8988T (cell line): ENCODE measurements around the gene SH3TC1.

Experiments used
- DNase-seq: peaks from one replicate; pipeline ENCODE4 v3.0.0; 2011

SH3TC1 gene

DNA sequence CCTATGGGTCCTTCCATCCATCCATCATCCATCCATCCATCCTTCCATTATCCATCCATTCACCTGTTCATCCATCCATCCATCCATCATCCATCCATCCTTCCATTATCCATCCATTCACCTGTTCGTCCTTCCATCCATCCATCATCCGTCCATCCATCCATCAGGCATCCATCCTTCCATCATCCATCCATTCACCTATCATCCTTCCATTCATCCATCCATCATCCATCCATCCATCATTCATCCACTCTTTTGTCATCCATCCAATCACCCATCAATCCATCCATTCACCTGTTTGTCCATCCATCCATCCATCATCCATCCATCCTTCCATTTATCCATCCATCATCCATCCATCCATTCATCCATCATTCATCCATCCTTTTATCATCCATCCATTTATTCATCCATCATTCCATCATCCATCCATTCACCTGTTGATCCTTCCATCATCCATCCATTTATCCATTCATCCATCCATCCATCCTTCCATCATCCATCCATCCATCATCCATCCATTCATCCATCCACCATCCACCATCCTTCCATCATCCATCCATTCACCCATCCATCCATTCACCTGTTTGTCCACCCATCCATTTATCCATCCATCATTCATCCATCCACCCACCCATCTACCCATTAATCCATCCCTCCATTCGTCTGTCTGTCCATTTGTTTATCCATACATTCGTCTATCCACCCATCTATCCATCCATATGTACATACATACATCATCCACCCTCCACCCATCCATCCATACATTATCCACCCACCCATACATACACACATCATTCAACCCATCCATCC is 34.8 kb downstream of the SH3TC1 start:
- no peak for DNase-seq

- no peak for DNase-seq
Observed at GRCh38 chr4:8234715-8235114, 35.6 kb downstream of the SH3TC1 start.

DNA sequence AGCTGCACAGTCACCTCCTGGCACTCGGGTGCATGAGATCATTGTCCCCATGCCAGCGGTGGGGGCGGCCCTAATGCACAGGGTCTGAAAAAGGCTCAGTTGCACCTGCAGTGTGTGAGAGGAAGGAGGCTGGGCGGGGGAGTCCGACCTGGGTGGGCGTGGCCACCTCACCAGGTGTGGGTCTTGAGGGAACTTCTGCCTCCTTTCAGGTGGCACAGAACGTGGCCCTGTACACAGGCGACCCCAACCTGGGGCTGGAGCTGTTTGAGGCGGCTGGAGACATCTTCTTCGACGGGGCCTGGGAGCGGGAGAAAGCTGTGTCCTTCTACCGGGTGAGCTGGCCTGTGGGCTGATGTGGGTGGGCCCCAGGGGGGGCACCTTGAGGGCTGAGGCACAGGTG is 36.1 kb downstream of the SH3TC1 start:
- DNase-seq: no peak

GRCh38 chr4:8235686-8236085 is 36.6 kb downstream of the SH3TC1 start:
- DNase-seq: no peak

- no peak for DNase-seq
Observed at GRCh38 chr4:8236106-8236919, 37.2 kb downstream of the SH3TC1 start.

- DNase-seq: no peak
Observed at GRCh38 chr4:8236920-8237195, 37.8 kb downstream of the SH3TC1 start.

GRCh38 chr4:8237256-8237989 is 38.3 kb downstream of the SH3TC1 start:
- DNase-seq: no peak

DNA sequence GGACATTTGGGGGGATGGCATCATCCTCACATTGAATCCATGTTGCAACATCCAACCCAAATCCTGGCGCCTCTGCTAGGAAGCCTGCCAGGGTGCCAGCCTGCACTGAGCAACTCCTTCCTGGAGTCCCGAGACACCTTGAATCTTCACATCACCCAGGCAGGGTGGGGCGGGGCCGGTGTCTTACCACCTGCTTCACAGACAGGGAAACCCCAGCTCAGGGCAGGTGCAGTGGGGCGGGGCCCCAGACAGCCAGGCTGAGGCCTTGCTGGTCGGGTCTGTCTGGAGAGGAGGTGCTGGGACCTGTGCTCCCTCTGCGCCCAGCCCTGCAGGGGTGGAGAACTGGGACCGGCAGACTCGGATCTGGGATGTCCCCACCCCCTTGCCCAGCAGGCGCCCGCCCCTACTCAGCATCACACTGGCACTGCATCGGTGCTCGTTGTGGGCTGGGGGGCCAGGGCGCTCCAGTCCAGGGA is 39.0 kb downstream of the SH3TC1 start:
- peak; percentile 90 for DNase-seq

GRCh38 chr4:8238515-8239053 is 39.5 kb downstream of the SH3TC1 start:
- peak; percentile 97 for DNase-seq

- no peak for DNase-seq
Observed at GRCh38 chr4:8239226-8239625, 40.1 kb downstream of the SH3TC1 start.

DNA sequence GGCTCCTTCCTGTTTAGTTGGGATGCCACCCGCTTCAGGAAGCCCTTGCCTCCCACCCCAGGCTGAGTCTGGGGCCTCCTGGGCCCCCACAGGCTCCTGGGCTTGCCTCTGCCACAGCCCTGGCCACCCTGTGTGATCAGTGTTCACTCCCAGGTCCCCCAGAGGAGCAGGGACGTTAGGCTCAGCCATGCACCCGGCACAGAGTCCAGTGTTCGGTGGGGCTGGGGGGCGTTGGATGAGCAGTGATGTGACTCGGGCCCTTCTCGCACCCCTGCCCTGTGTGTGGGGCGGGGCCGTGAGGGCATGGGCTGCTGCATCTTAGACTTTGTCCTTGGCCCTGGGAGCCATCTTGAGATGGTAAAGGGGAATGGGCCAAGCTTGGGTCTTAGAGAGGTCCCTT is 40.6 kb downstream of the SH3TC1 start:
- no peak for DNase-seq

GRCh38 chr4:8240211-8241041 is 41.3 kb downstream of the SH3TC1 start:
- no peak for DNase-seq

- no peak for DNase-seq
Observed at GRCh38 chr4:8241211-8241779, 42.2 kb downstream of the SH3TC1 start.

DNA sequence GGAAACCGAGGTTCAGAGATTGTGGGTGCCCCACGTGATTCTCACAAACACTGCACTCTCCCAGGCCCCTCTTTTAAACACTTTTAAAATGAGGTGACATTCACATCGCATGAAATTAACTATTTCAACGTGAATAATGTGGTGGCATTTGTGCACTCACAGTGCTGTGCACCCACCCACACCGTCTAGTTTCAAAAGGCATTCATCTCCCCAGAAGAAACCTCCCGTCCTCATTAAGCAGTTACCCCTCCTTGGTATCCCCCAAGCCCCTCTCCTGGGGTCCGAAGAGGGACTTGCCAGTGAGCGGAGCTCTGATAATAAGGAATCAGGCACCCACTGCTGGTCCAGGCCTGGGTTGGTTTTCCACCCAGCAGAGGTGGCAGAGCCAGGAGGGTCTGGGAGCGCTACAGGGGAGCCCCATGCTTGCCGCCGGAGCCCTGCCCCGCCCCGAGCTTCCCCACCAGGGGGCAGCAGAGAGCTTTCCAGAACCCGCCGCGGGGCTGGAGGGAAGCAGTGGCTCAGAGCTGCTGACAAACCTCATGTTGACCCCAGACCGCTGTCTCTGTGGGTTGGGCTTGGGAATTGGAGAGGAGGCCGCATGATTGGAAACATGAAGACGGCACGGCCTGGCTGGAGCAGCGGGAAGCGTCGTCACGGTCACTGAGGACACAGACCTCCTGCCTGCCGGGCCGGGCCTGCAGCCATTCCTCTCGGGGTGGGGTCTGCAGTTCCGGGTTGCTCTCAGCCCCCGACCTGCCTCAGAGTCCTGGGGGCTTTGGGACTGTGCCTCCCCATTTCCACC is 43.0 kb downstream of the SH3TC1 start:
- DNase-seq: peak; percentile 98

DNA sequence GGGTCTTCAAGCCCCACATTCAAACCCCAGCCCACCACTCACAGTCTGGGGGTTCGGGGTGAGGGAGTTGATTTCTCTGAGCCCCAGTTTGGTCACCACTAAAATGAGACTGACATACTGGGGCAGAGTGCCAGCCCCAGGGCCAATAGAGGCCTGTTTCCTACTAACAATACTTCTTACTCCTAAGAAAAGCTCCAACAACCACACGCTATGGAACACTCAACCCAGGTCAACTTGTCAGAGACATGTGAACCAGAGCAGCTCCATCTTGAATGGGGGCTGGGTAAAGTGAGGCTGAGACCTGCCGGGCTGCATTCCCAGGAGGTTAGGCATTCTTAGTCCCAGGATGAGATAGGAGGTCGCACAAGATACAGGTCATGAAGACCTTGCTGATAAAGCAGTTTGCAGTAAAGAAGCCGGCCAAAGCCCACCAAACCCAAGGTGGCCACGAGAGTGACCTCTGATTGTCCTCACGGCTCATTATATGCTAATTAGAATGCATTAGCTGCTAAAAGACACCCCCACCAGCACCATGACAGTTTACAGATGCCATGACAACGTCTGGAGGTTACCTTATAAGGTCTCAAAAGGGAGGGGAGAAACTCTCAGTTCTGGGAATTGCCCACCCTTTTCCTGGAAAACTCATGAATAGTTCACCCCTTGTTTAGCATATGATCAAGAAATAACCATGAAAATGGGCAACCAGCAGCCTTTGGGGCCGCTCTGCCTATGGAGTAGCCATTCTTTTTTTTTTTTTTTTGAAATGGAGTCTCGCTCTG is 43.9 kb downstream of the SH3TC1 start:
- DNase-seq: no peak

DNA sequence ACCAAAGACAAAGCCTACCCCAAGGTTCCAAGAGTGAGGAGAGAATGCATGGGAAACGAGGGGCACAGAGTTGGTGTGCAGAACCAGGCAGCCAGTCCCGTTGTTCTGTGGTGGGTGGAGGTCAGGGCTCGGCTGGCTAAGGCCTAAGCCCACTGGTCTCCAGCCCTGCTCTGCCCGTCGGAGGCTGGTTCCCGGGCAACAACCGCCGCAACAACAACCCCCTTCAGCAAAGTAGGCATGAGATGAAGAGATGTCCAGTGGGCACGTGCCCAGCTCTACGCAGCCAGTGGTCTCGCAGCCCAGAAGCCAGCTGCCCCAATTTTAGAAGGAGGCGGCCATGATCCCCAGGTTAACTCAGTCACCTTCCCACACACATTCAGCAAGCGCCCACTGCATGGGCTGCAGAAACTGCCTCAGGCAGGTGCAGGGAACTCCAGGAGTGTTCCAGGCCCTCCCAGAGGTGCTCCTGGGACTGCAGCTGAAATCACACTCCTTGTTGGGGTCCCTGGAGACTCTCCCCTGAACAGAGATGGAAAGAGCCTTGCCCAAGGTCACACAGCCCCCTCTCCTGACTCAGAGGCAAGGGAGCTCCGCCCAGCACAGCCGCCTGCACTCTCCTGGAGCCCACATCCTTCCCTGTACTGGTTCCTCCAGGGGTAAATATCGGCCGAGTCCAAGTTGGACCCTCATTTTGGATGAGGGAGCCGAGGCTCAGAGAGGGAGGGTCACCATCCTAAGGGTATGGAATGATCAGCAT is 45.1 kb downstream of the SH3TC1 start:
- no peak for DNase-seq

DNA sequence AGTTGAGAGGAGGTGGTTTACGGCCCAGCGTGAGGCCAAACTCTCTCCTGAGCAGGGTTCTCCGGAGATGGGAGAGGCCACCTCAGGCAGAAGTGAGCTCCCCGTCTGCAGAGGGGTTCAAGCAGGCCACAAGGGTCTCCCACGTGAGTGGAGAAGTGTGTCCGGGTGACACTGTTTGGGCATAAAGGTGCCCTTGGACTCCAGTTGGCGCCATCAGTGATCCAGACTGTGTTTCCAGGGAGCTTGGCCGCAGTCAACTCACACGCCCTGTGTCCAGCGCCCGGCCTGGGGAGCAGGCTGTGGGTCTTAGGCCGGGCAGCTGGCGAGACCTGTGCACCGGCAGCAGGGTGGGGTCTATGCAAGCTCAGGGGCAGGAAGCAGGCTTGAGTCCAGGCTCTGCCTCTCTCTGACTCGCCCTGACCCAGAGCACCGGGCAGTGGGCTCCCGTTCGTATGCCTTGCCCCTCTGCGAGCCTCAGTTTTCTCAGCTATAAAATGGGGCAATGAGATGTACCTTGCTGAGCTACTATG is 45.9 kb downstream of the SH3TC1 start:
- no peak for DNase-seq

GRCh38 chr4:8245884-8246833 is 47.1 kb downstream of the SH3TC1 start:
- DNase-seq: no peak
